CD14-positive monocyte (primary cell): ENCODE measurements around the gene PLAAT3. TPM values are rescaled to one million over a fixed set of nuclear protein-coding genes. Genes with fewer than 3 reads are reported as not detected.

Source experiments
- DNase-seq, 3 donors: peaks; one replicate each; pipeline ENCODE4 v3.0.0-alpha.2; 2011 to 2022
- H2AFZ ChIP-seq: 2 replicates; pipeline ENCODE4 v1.6.0; 2012; ENCODE audit warnings: mild to moderate bottlenecking, low read depth, low read length, inconsistent platforms; ENCODE audit not compliant: insufficient read depth, poor library complexity, severe bottlenecking
- H3K27ac ChIP-seq, 2 donors: 1 replicate in 1 of 2; 2 replicates in 1 of 2; pipeline ENCODE4 v1.5.1; 2012 to 2013; ENCODE audit warnings: low read length in 2 of 2, control low read depth in 1 of 2, inconsistent platforms in 1 of 2, low read depth in 1 of 2, mild to moderate bottlenecking in 1 of 2
- H3K27me3 ChIP-seq, 2 donors: one replicate each; pipeline versions ENCODE4 v1.6.0 to v1.6.1; 2011 to 2013; ENCODE audit warnings: low read length in 2 of 2; ENCODE audit not compliant: control insufficient read depth in 2 of 2, insufficient read depth in 2 of 2
- H3K36me3 ChIP-seq, 2 donors: replicated peaks in 1 of 2; 1 replicate in 1 of 2; 2 replicates in 1 of 2; pipeline versions ENCODE4 v1.5.1 to v1.6.1; 2012 to 2013; ENCODE audit warnings: low read length in 2 of 2, control low read depth in 1 of 2, inconsistent platforms in 1 of 2, mild to moderate bottlenecking in 1 of 2; ENCODE audit not compliant: insufficient read depth in 2 of 2, control insufficient read depth in 1 of 2
- H3K4me1 ChIP-seq, 2 donors: 1 replicate in 1 of 2; 2 replicates in 1 of 2; pipeline versions ENCODE4 v1.5.1 to v1.6.1; 2012 to 2013; ENCODE audit warnings: low read length in 2 of 2, control low read depth in 1 of 2, inconsistent platforms in 1 of 2, mild to moderate bottlenecking in 1 of 2, moderate library complexity in 1 of 2; ENCODE audit not compliant: insufficient read depth in 2 of 2, control insufficient read depth in 1 of 2
- H3K4me2 ChIP-seq: replicated peaks from 2 replicates; pipeline ENCODE3; 2012; ENCODE audit warnings: low read length, moderate library complexity, mild to moderate bottlenecking; ENCODE audit not compliant: poor library complexity, severe bottlenecking; ENCODE audit errors: extremely low read depth
- H3K4me3 ChIP-seq, 3 experiments: fragments of 200-600 bp in 1 of 3; sonication (generic) in 1 of 3; replicated peaks in 1 of 3; 1 replicate in 2 of 3; 2 replicates in 1 of 3; pipeline ENCODE4 v1.5.1; 2011 to 2013; ENCODE audit warnings: low read length in 3 of 3, mild to moderate bottlenecking in 3 of 3, control low read depth in 2 of 3, low read depth in 2 of 3, inconsistent platforms in 1 of 3, moderate library complexity in 1 of 3
- H3K79me2 ChIP-seq: 2 replicates; pipeline ENCODE4 v1.6.0; 2012; ENCODE audit warnings: mild to moderate bottlenecking, control low read depth, inconsistent platforms, low read length, moderate library complexity; ENCODE audit not compliant: insufficient read depth
- H3K9ac ChIP-seq: 2 replicates; pipeline ENCODE4 v1.6.0; 2017; ENCODE audit warnings: low read length, mild to moderate bottlenecking; ENCODE audit not compliant: insufficient read depth, poor library complexity, severe bottlenecking
- H3K9me3 ChIP-seq, 2 donors: replicated peaks in 1 of 2; 1 replicate in 1 of 2; 2 replicates in 1 of 2; pipeline versions ENCODE4 v1.5.1 to v1.6.1; 2012 to 2013; ENCODE audit warnings: low read length in 2 of 2, control low read depth in 1 of 2; ENCODE audit not compliant: control insufficient read depth in 1 of 2, insufficient read depth in 1 of 2
- H4K20me1 ChIP-seq: 2 replicates; pipeline ENCODE4 v1.6.0; 2012; ENCODE audit warnings: mild to moderate bottlenecking, low read length, control low read depth, moderate library complexity; ENCODE audit not compliant: insufficient read depth
- H3K27ac Mint-ChIP-seq, 7 donors: one replicate each; pipeline ENCODE4 v1.8.0; 2020; ENCODE audit warnings: mild to moderate bottlenecking in 7 of 7, mixed read lengths in 7 of 7, moderate library complexity in 6 of 7, inconsistent platforms in 2 of 7
- H3K27me3 Mint-ChIP-seq, 3 donors: one replicate each; pipeline ENCODE4 v1.8.0; 2021 to 2022; ENCODE audit warnings: low read depth in 3 of 3, mild to moderate bottlenecking in 3 of 3, mixed read lengths in 3 of 3, moderate library complexity in 3 of 3, inconsistent platforms in 1 of 3
- H3K36me3 Mint-ChIP-seq, 2 donors: one replicate each; pipeline ENCODE4 v1.8.0; 2020; ENCODE audit warnings: mixed read lengths in 2 of 2, inconsistent platforms in 1 of 2, mild to moderate bottlenecking in 1 of 2
- H3K4me1 Mint-ChIP-seq: one replicate; pipeline ENCODE4 v1.8.0; 2020; ENCODE audit warnings: mild to moderate bottlenecking, mixed read lengths
- H3K4me3 Mint-ChIP-seq, 2 donors: one replicate each; pipeline ENCODE4 v1.8.0; 2020; ENCODE audit warnings: mild to moderate bottlenecking in 2 of 2, mixed read lengths in 2 of 2, moderate library complexity in 1 of 2
- H3K9me3 Mint-ChIP-seq, 7 donors: one replicate each; pipeline ENCODE4 v1.8.0; 2020 to 2022; ENCODE audit warnings: mixed read lengths in 7 of 7, mild to moderate bottlenecking in 6 of 7, moderate library complexity in 6 of 7, inconsistent platforms in 2 of 7
- WGBS: methylation state at CpG from one replicate; pipeline ENCODE4 v1.1.5; 2013; ENCODE audit warnings: missing lambda C conversion rate; ENCODE audit not compliant: insufficient coverage; 5-methylcytosine and 5-hydroxymethylcytosine counted together
- intact Hi-C, 2 donors: fragments of 100-400 bp; cut with micrococcal nuclease; formaldehyde crosslinking; loops; one replicate each; pipeline versions ENCODE4 v1.15.0 to v1.15.1; 2023
- polyA minus RNA-seq: library from RNA; depleted of rRNA, polyadenylated mRNA; stranded (reverse); fragments of >200 nt; gene quantifications from 2 replicates; pipeline ENCODE4 v1.2.3, GENCODE V29; 2012
- polyA plus RNA-seq, 3 donors: library from polyadenylated mRNA; depleted of rRNA in 1 of 3; unstranded in 2 of 3; stranded (reverse) in 1 of 3; fragments of 300-500 nt in 2 of 3; fragments of >200 nt in 1 of 3; fragmentation: Illumina TruSeq in 2 of 3; gene quantifications; 1 replicate in 2 of 3; 2 replicates in 1 of 3; pipeline ENCODE4 v1.2.3, GENCODE V29; 2012 to 2021
- total RNA-seq, 12 experiments: library from RNA in 1 of 12; stranded (reverse) in 1 of 12; fragments of 120-200 nt in 1 of 12; gene quantifications; one replicate each; pipeline ENCODE4 v1.2.4 and lab custom pipeline; 2013 to 2026; ENCODE audit warnings: mixed read lengths in 6 of 12, inconsistent platforms in 1 of 12
- TF ChIP-seq, protein P1 (sequence below): fragments of 200-600 bp; IDR thresholded peaks from one replicate; pipeline ENCODE4 v1.8.0; 2022; ENCODE audit warnings: antibody characterized with exemption, mild to moderate bottlenecking

Gene PLAAT3
- 3.9 TPM for total RNA-seq (2013)
- polyA plus RNA-seq (10 to 100 TPM; 20.2 to 67.3 (median 34.2) TPM), polyA minus RNA-seq (8.7 and 15.9 TPM in 2 replicates), total RNA-seq (lab: John Stamatoyannopoulos, UW) (0.75 to 7.8 (median 5.2) reads per million in 11 experiments)

DNA sequence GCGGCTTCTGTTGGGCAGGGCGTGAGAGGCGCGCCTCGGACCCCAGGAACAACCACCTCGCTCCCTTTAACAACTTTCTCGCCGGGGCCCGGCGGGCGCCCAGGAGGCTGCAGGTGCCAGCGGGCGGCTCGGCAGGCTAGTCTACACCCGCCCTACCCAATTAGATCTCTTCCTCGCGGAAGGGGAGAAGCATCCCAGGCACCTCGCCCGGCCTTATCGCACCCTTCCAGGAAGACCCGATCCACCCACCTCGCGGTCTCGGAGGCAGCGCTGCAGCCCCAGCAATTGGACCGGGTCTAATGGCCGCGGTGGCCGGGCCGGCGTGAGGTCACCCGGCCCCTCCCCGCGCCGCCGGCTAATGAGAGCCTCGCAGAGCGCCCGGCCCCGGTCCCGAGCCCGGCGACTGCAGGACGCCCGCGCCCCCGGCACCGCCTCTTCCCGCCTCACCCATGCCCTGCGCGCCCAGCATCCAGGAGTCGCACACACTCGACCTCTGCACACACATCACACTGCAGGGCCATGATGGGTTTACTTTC is at the start of gene PLAAT3:
Gene PLAAT3, minus strand, starts transcription at position 298 of the 536 bp plus-strand sequence. CDS start 419 bp downstream, outside the sequence.
- Mint-ChIP-seq H3K36me3 (peaks cover 4 to 8% of the 10 kb centered on the region in 2 donors), H3K4me3 (peak within 1 kb of the TSS; percentile 84 to 92), H3K9me3 (peaks cover 0 to 9% (median 0%) of the 10 kb centered on the region in 7 donors), H3K4me1 (peaks cover 47% of the 10 kb centered on the region), H3K27me3 (peaks cover 20 to 27% (median 27%) of the 10 kb centered on the region in 3 donors), H3K27ac (peak within 1 kb of the TSS in 6 of 7 donors; percentile 2 to 90 (median 66))
- Histone ChIP-seq H3K27ac (peak within 1 kb of the TSS in 1 of 2 donors; percentile 26), H3K36me3 (no peaks in the 10 kb centered on the region), H3K9me3 (no peaks in the 10 kb centered on the region), H3K79me2 (no peaks in the 10 kb centered on the region), H3K9ac (peak within 1 kb of the TSS; percentile 69), H4K20me1 (no peaks in the 10 kb centered on the region), H3K4me2 (peak within 1 kb of the TSS; percentile 98), H3K4me1 (peaks cover 23 to 79% of the 10 kb centered on the region in 2 donors), H3K27me3 (peaks cover 0 to 25% of the 10 kb centered on the region in 2 donors), H2AFZ (peak within 1 kb of the TSS; percentile 89), H3K4me3 (peak within 1 kb of the TSS; percentile 54 to 83 (median 67))
- TF ChIP-seq, protein P1, sequence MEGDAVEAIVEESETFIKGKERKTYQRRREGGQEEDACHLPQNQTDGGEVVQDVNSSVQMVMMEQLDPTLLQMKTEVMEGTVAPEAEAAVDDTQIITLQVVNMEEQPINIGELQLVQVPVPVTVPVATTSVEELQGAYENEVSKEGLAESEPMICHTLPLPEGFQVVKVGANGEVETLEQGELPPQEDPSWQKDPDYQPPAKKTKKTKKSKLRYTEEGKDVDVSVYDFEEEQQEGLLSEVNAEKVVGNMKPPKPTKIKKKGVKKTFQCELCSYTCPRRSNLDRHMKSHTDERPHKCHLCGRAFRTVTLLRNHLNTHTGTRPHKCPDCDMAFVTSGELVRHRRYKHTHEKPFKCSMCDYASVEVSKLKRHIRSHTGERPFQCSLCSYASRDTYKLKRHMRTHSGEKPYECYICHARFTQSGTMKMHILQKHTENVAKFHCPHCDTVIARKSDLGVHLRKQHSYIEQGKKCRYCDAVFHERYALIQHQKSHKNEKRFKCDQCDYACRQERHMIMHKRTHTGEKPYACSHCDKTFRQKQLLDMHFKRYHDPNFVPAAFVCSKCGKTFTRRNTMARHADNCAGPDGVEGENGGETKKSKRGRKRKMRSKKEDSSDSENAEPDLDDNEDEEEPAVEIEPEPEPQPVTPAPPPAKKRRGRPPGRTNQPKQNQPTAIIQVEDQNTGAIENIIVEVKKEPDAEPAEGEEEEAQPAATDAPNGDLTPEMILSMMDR = no peak
- intact Hi-C loops = no loop called here
- DNase-seq = peak in 2 of 3 donors; percentile 30 to 39
- WGBS = 0% methylated on average over 51 of the region's 53 CpGs

DNA sequence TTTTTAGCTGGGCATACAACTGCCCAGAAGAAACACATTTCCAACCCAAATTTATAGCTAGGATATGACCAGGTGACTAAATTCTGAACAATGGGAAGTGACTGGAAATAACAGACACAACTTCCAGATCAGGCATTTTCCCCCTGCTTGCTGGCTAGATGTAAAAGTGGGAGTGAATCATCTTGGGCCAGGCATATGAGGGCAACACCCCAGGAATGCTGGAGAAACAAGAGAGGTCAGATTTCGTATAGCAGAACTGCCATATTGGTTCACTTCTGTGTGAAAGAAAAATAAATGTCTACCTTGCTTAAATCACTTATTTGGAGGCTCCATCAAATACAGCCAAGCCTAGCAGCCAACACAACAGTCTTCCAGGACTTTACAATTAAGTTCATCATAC is 49.6 kb upstream of the PLAAT3 start:
- TF ChIP-seq, protein P1 = no peak
- Mint-ChIP-seq H3K36me3 (peaks cover 4 to 15% of the 10 kb centered on the region in 2 donors), H3K27me3 (no peaks in the 10 kb centered on the region), H3K27ac (peak overlapping the region in 5 of 7 donors; percentile 43 to 85 (median 80)), H3K4me1 (peaks cover 58% of the 10 kb centered on the region), H3K4me3 (no peak overlapping the region), H3K9me3 (no peaks in the 10 kb centered on the region)
- Histone ChIP-seq H3K4me1 (peaks cover 31 to 36% of the 10 kb centered on the region in 2 donors), H3K36me3 (peaks cover 2 to 8% of the 10 kb centered on the region in 2 donors), H4K20me1 (peaks cover 98% of the 10 kb centered on the region), H3K9me3 (no peaks in the 10 kb centered on the region), H3K4me2 (no peak overlapping the region), H2AFZ (no peak overlapping the region), H3K9ac (no peak overlapping the region), H3K4me3 (no peak overlapping the region), H3K79me2 (peaks cover 100% of the 10 kb centered on the region), H3K27ac (peak overlapping the region in 1 of 2 donors; percentile 38), H3K27me3 (no peaks in the 10 kb centered on the region)
- no peak for DNase-seq
- intact Hi-C loops = loop anchor here in 1 of 2 donors (10.0 kb wide), 1 partner anchor 71 kb away; no protein-coding TSS in a partner anchor
- WGBS = no CpG with 5 or more reads among the region's 1 CpG
